SK-N-DZ (cell line): ENCODE data around the gene MUSK.

Experiments
- small RNA-seq, 2 experiments: library from RNA; depleted of rRNA; stranded (forward); fragments of <200 nt; gene quantifications; one replicate each; pipeline ENCODE3, GENCODE V24; 2014

Gene MUSK

Small RNA genes lying within 50 kb of the gene (small RNA-seq; reads per million reads assigned to genes)
- gene AL513328.1: 0 reads per million in 2 experiments
